GM19455 (cell line): ENCODE measurements around the gene COL4A2.

Experiments used
- ATAC-seq: cut with Tn5 transposase; IDR thresholded peaks from one replicate; pipeline ENCODE4 v1.9.1; 2021; ENCODE audit not compliant: unreplicated experiment

COL4A2 gene

GRCh38 chr13:110506859-110507566 is 199.9 kb downstream of the COL4A2 start:
- no peak for ATAC-seq

- no peak for ATAC-seq
These were observed 200.7 kb downstream of the COL4A2 start for GRCh38 chr13:110507678-110508381.

- no peak for ATAC-seq
These were observed 202.4 kb downstream of the COL4A2 start for GRCh38 chr13:110509478-110509926.

DNA sequence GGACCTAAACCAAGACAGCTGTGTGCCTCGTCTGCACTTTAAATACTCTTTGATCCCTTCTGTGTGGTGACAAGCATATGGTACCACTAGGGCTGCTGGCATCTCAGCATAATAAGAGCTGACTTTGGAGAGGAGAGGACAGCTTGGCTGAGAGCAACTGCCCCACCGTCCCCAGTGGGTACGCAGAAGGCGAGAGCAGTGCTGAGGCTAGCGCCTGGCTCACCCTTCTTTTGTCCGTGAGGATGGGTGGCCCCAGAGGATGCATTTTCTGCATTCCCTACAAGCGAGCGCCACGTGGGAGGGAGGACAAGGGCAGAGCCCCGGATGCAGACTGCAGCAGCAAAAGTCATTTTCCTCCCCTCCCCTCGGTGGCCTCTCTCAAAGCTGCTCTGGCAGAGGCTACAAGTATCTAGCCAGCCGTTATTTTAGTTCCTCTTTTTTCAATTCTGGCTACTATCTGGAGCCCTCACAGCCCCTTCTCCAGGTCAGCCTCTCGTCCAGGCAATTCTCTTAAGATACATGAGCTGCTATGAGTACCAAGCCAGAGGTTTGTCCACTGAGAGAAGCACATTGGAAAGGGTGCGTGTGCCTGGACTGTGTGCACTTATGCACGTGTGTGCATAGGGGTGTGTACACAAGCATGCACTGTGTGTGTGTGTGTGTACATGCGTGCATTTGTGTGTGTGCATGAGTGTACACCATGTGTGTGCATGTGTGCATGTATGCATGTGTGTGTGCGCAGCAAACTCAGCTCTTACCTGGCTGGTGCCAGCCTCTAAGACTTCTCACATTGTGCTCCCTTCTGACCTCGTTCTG is 203.1 kb downstream of the COL4A2 start:
- no peak for ATAC-seq

GRCh38 chr13:110511509-110512181 is 204.6 kb downstream of the COL4A2 start:
- ATAC-seq = no peak

- ATAC-seq = no peak
These were observed 205.2 kb downstream of the COL4A2 start for GRCh38 chr13:110512198-110512740.

GRCh38 chr13:110516500-110516899 is 209.4 kb downstream of the COL4A2 start:
- no peak for ATAC-seq

DNA sequence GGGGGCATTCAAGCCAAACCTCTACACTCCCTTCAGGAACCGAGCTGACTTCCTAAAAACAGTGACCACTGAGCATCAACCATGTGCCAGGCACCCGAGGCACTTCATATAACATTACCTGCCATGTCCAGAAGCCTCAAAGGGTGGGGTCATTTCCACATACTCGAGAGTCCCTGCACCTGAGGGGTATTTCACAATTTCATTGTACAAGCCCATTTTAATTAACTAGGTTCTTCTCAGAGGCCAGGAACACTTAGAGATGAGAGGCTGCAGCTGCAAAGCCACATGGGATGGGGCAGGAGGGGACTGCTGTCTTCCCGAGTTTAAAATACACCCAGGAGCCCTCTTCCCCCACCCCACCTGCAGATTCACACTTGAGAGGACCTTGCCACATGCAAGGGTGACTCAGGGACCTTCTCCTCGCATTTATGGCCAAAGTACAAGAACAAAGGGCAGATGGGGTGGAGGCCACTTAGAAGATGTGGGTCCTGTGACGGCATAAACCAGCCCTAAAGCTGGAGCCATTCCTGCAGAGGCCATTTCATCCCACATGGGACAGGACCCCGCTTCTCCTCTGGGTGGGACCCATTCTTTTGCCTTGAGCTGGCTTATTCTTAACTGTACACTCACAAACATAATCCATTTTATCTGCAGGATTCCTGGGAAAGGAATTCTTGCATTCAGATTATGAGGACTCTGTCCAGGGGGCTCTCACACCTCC is 210.6 kb downstream of the COL4A2 start:
- ATAC-seq = no peak

- no peak for ATAC-seq
These were observed 211.1 kb downstream of the COL4A2 start for GRCh38 chr13:110518226-110518525.

DNA sequence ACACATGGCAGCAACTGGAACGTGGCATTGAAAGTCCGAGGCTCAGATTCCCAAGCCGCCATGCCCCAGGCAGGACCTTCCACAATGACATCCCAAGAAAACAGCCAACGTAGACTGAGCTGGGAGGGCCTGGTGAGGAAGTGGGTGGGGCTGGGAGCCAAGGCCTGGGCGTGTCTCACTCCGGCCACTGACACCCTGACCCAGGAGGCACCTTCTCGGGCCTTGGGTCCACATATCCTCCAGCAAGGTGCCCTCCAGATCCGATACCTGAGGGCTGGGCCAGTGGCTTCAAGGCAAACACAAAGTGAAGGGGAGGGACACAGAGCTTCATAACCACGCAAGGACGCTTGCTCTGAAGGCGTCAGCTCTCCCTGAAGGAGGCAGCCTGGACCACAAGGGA is 211.5 kb downstream of the COL4A2 start:
- no peak for ATAC-seq

- no peak for ATAC-seq
These were observed 212.0 kb downstream of the COL4A2 start for GRCh38 chr13:110519046-110519445.

DNA sequence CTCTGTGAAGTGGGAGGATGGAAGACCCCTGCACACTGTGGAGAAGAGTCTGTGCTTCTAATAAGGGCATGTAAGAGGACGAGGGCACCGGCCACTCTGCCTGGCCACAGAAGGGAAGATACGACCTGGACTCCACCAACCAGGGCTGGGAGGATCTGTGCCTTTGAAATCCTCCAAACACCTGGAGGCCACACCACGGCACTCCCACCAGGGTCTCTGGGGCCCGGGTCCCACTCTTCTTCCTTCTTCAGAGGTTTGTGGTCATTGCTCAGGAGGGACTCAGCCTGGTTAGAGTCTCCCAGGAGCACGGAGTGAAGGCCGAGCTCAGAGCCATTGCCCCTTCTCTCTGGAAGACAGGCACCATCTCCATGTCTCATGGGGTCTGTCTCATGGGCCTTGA is 212.4 kb downstream of the COL4A2 start:
- no peak for ATAC-seq

- ATAC-seq = no peak
These were observed 213.6 kb downstream of the COL4A2 start for GRCh38 chr13:110520431-110521295.

- no peak for ATAC-seq
These were observed 214.2 kb downstream of the COL4A2 start for GRCh38 chr13:110521296-110521680.

GRCh38 chr13:110521946-110522345 is 214.9 kb downstream of the COL4A2 start:
- ATAC-seq = no peak

DNA sequence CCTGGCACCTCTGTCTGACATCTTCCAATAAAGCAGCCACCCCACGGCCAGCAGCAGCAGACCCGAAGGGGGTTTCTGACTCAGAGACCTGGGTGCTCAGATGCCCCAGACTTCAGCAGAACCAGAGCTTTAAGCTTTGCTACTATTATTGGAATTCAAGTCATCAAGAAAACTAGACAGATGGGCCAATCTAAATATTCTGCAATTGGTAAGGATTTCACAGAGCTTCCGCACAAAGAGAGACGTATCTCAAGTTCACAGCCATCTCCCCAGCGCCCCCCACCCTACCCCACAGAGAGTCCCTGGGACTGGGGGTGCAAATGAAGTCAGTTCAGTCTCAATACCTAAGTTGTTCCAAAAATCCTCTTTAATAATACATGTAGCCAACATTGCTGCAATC is 215.6 kb downstream of the COL4A2 start:
- no peak for ATAC-seq

GRCh38 chr13:110523180-110523579 is 216.1 kb downstream of the COL4A2 start:
- no peak for ATAC-seq

GRCh38 chr13:110523838-110524540 is 216.9 kb downstream of the COL4A2 start:
- no peak for ATAC-seq
